GM19099 (cell line): ENCODE results near the gene ABI1.

Source experiments
- POLR2A ChIP-seq: IDR thresholded peaks from 3 replicates; pipeline ENCODE4 v1.6.1; 2011; ENCODE audit warnings: low read depth; ENCODE audit not compliant: insufficient read length; ENCODE audit errors: extremely low read depth

Gene ABI1

GRCh38 chr10:26755443-26755903 is 105.3 kb downstream of the ABI1 start:
- no peak for TF ChIP-seq POLR2A

DNA sequence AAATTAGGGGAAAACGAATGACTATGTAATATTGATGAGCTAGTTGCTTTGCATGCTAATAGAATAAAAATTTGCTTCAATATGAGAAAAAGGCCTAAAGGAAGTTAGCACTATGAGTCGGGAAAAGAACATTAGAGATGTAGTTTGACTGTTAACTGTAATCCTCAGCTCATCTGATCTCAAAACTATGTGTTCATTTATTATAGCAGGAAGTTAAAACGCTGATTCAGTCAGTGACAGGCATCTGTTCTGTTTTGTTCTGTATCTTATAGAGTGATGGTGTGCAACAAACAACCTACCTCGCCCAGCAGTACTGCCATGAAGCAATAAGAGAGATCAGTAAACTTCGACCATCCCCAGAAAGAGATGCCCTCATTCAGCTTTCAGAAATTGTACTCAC is 114.7 kb downstream of the ABI1 start:
- no peak for TF ChIP-seq POLR2A

GRCh38 chr10:26743841-26744240 is 116.9 kb downstream of the ABI1 start:
- no peak for TF ChIP-seq POLR2A

DNA sequence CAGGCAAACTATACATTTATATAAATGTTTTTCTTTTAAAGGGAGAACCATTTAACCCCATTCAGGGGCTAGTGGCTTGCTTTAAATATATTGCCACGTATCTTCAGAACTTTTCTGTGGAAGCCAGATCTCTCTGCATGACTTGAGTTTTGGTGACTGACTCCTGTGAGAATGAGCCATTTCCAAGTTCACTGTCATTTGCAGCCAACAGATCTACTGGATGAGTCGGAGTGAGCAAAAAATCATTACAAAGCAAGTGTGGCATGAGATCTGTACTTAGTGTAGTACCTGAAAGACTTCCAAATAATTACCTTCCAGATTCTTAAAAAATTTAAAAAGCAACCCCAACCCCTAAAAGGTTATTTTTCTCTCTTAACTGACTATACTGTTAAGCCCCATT is 117.7 kb downstream of the ABI1 start:
- no peak for TF ChIP-seq POLR2A

- TF ChIP-seq POLR2A, result no peak
Observed at GRCh38 chr10:26741368-26741767, 119.4 kb downstream of the ABI1 start.

GRCh38 chr10:26739071-26739631 is 121.6 kb downstream of the ABI1 start:
- no peak for TF ChIP-seq POLR2A

DNA sequence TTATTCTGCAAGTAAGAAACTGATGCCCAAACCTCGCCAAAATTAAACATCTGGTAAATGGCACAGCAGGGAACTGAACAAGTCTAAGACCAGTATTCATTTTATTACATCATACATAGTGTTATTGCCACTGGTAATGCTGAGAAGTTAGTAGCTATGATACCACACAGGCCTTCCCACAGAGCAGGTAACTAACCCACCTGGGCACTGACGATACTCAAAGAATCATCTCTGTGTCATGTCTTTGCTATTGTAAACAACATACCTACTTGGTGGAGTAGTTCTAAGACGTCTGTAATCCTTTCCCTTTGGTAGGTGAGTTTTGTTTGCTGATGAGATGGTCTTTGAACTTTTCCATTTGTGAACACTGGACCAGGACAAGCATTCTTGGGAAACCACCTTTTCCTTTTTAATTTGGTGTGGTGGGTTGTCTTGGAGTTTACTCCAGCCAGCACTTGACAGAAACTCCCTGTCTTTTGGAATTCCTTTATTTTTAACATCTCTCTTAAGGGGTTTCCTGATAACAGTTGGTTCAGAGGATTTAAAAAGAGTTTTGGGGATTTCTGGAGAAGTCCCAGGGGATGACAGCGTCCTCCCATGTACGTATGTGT is 122.4 kb downstream of the ABI1 start:
- no peak for TF ChIP-seq POLR2A

- peak; percentile 56 for TF ChIP-seq POLR2A
Observed at GRCh38 chr10:26737730-26738129, 123.0 kb downstream of the ABI1 start.

GRCh38 chr10:26735435-26735834 is 125.3 kb downstream of the ABI1 start:
- no peak for TF ChIP-seq POLR2A

- TF ChIP-seq POLR2A, result no peak
Observed at GRCh38 chr10:26733750-26734568, 126.8 kb downstream of the ABI1 start.

DNA sequence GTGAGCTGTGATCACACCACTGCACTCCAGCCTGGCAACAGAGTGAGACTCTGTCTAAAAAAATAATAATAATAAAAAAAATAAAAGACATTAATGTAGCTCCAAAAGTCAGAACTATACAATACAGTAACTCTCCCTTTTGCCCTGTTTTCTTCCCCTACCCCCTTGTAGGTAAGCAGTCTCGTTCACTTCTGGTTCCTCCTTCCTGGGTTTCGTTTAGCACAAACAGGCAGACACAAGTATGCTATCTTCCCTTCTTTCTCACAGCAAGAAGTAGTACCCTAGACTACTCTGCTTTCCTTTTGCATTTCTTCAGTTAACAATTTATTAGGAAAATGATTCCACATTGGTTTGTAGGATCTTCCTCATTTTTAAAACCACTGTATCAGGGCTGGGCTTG is 130.2 kb downstream of the ABI1 start:
- TF ChIP-seq POLR2A, result no peak

- TF ChIP-seq POLR2A, result no peak
Observed at GRCh38 chr10:26729395-26729794, 131.4 kb downstream of the ABI1 start.

GRCh38 chr10:26728957-26729356 is 131.8 kb downstream of the ABI1 start:
- no peak for TF ChIP-seq POLR2A

- TF ChIP-seq POLR2A, result no peak
Observed at GRCh38 chr10:26727005-26727404, 133.8 kb downstream of the ABI1 start.

GRCh38 chr10:26725837-26726727 is 134.7 kb downstream of the ABI1 start:
- TF ChIP-seq POLR2A, result no peak
